Measurements from ENCODE around the gene TTL.

DNA sequence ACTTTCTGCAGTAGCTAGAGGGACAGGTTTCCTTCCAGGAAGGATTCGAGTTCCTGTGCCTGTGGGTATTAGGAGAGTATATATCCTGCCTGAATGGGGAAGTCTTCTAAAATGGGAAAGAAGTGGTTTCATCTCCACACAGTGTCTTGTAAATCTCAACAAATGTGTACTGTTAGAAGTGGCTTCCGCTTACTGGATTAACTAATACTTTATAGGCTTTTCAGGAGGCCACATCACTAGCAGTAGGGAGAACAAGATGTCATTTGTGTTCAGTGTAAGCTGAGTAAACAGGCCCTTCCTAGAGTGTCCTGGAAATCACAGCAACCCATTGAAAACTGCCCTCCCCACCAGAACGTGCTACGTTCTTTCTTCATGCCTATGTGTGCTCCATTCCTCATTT, 47.8 kb downstream of the TTL start:
- TF ChIP-seq, protein P1, sequence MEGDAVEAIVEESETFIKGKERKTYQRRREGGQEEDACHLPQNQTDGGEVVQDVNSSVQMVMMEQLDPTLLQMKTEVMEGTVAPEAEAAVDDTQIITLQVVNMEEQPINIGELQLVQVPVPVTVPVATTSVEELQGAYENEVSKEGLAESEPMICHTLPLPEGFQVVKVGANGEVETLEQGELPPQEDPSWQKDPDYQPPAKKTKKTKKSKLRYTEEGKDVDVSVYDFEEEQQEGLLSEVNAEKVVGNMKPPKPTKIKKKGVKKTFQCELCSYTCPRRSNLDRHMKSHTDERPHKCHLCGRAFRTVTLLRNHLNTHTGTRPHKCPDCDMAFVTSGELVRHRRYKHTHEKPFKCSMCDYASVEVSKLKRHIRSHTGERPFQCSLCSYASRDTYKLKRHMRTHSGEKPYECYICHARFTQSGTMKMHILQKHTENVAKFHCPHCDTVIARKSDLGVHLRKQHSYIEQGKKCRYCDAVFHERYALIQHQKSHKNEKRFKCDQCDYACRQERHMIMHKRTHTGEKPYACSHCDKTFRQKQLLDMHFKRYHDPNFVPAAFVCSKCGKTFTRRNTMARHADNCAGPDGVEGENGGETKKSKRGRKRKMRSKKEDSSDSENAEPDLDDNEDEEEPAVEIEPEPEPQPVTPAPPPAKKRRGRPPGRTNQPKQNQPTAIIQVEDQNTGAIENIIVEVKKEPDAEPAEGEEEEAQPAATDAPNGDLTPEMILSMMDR (IDR thresholded peaks at IDR 0.05; ENCODE audit: borderline replicate concordance, extremely low read depth, low read length, poor library complexity, severe bottlenecking), result no peak
- TF ChIP-seq EZH2 (IDR thresholded peaks at IDR 0.05; ENCODE audit: borderline replicate concordance, low read depth, low read length, severe bottlenecking), result no peak
